Activated naive CD4-positive, alpha-beta T cell treated with anti-CD3 and anti-CD28 coated beads, Interleukin-2, amount 10 ng/mL, durations not matched to agents 5 hours and 36 hours (primary cell): ENCODE data around the gene CHD5. TPM values are rescaled to one million over a fixed set of nuclear protein-coding genes. Genes with fewer than 3 reads are reported as not detected.

Experiments used
- total RNA-seq, 2 experiments: library from RNA; stranded (reverse); gene quantifications; one replicate each; pipeline ENCODE4 v1.2.3, GENCODE V29; 2021

Gene CHD5
- total RNA-seq = under 1 TPM; 0.02 to 0.10 TPM

GRCh38 chr1:6180268-6180706 lies at the start of gene CHD5:
TSS of gene CHD5 (minus strand) at chr1:6180321. CDS start at chr1:6180023, 298 bp downstream.

DNA sequence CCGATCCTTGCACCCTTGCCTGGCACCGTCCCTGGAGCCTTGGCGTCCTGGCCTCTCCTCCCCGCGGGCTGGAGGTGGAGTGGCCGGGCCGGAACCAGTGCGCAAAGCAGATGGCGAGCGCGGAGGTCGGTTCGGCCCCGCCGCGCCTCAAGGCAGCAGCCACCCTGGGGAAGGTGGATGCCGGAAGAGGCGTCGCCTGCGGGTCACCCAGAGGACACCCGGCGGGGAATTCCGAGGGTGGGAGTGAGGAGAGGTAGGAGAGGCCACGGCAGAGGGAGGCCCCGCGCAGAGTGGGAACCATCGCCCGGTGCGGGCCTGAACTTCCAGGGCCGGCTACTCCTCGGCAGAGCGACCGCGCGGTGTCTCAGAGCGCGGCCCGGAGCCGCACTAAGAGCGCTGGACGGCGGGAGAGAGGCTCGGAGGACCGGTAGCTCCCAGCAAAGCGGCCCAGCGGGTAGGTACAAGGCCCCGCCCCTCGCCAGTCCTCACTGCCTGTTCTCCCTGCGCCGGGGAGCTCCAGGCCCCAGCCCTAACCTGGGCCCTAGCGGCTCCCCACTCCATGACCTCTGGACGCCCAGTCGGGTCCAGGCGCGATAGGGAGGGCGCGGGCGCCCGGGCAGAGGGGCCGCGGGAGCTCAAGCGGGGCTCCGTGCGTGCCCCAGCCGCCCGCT lies 25.9 kb upstream of the CHD5 start, which contains the start of gene RNF207:
Gene RNF207 (plus strand): TSS at position 271 of the 671 bp plus-strand sequence. CDS start 417 bp downstream, outside the sequence.

DNA sequence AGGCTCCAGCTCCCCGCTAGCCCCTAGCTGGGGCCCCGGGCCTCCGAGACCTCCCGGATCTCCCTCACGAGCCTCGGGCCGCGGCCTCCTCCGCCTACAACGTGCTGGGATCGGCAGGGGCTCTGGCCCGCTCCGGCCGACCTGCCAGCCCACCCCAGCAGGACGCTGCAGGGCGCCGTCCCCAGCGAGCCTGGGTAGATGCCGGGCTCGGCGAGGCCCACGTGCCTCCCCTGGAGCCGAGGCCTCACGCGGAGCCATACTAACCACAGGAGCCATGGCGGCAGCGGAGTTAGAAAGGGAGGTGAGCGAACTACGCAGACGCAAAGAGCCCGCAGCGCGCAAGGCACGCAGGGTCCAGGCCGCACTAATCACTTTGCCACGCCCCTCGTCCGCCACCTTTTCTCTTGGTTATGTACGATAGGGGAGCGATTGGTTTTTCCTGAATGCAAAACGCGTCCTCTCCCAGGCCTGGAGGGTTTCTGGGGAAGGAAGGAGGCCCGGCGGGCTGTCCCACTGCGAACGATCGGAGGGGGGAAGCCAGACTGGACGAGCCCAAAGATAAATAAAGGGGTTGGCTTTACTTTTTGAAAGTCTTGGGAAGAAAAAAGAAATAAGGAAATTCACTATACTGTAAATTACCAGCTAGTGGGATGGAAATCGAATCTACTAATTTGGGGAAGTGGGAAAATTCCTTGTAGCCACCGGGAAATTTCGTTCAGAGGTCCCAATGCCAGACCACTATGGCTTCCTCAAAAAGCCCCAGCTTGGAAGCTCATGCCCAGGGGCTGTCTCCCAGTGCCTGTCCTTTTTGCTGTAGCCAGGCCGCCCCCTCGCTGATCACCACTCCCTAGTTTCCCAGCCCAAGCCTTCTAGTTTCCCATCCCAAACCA lies 19.4 kb upstream of the CHD5 start, which contains the start of gene RPL22:
Gene RPL22 (minus strand): TSS at position 298 of the 890 bp plus-strand sequence. CDS start 22 bp downstream, at position 276.

Other genes starting within 250 kb of the CHD5 start
- gene NPHP4, start 187.9 kb downstream of the CHD5 start, total RNA-seq = 10 to 100 TPM; 16.8 to 19.8 TPM
- 100 to 1,000 TPM; 255 to 258 TPM for gene KCNAB2, start 134.4 kb downstream of the CHD5 start, total RNA-seq
- gene RPL22, start 19.3 kb upstream of the CHD5 start, total RNA-seq = 100 to 1,000 TPM; 481 to 567 TPM
- gene RNF207, start 25.8 kb upstream of the CHD5 start, total RNA-seq = 1 to 10 TPM; 3.8 to 4.4 TPM
- 10 to 100 TPM; 35.9 to 39.0 TPM for gene ICMT, start 55.6 kb upstream of the CHD5 start, total RNA-seq
- gene HES3, start 63.9 kb upstream of the CHD5 start, total RNA-seq = not detected
- gene GPR153, start 80.8 kb upstream of the CHD5 start, total RNA-seq = 1 to 10 TPM; 1.2 TPM
- 10 to 100 TPM; 51.0 to 52.9 TPM for gene ACOT7, start 213.4 kb upstream of the CHD5 start, total RNA-seq
- under 1 TPM; 0.12 to 0.35 TPM for gene HES2, start 239.6 kb upstream of the CHD5 start, total RNA-seq
- gene ESPN, start 244.5 kb upstream of the CHD5 start, total RNA-seq = 1 to 10 TPM; 1.2 to 1.4 TPM